ENCODE results near the gene BMF. TPM values are rescaled to one million over a fixed set of nuclear protein-coding genes. Genes with fewer than 3 reads are reported as not detected.
"Not testable (repeated sequence)": the region's sequence is repeated elsewhere in the genome, so short reads cannot be mapped to it uniquely, and the experiment has no call there.

The BMF gene
- total and polyA plus RNA-seq, 2 donors (not counting 3 experiments of a cell fraction or from before 2014, with no cell fraction given), result 8.6 to 9.8 TPM

DNA sequence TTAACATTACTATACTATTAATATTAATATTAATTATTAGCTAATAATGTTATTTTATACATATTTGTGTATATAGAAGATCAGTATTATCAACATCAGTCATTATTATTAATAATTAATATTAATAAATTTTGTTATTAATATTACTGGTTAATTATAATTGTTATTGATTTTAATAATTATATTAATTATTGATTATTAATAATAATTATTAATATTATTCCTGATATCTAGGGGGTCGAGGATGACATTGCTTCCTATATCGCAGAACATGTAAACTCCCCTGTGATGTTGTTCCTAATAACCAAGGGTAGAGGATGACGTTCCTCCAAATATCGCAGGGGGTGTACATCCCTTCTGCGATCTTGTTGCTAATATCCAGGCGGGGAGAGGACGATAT, 17.3 kb upstream of the BMF start:
- H3K4me1 ChIP-seq (ENCODE audit: control insufficient read depth, extremely low read depth, insufficient read depth, low read length), result no peaks in the 10 kb centered on the region
- H3K4me2 ChIP-seq (ENCODE audit: insufficient read depth, low read length), result no peak overlapping the region
- no peak overlapping the region for H3K9ac ChIP-seq (replicated peaks; ENCODE audit: extremely low read depth, insufficient read depth, low read length)
- CTCF ChIA-PET, result interaction anchor here (1.0 kb wide), 1 partner anchor 78 kb away, joined by 3 read pairs; no protein-coding TSS in a partner anchor
- no peaks in the 10 kb centered on the region for H4K20me1 ChIP-seq (replicated peaks; ENCODE audit: control insufficient read depth, extremely low read depth, insufficient read depth, low read length)
- BruUV-seq (replicated peaks), result no TSS peak
- POLR2A ChIA-PET, result no interaction called here
- peaks cover 5 to 9% of the 10 kb centered on the region in 2 experiments for H3K27me3 ChIP-seq (ENCODE audit: control insufficient read depth in 2 of 2, insufficient read depth in 2 of 2, low read length in 2 of 2)
- H3K9me1 ChIP-seq (replicated peaks; ENCODE audit: control insufficient read depth, extremely low read depth, insufficient read depth, low read length), result no peaks in the 10 kb centered on the region
- TF ChIP-seq FOS (IDR thresholded peaks at IDR 0.05; ENCODE audit: borderline replicate concordance, insufficient read depth, low read length) (no peak), GATA2 (IDR thresholded peaks at IDR 0.05; ENCODE audit: insufficient read depth, insufficient read length, low read depth, low read length) (no peak), MYC (IDR thresholded peaks at IDR 0.05; ENCODE audit: low read depth, low read length) (no peak), EZH2 (IDR thresholded peaks at IDR 0.05; ENCODE audit: borderline replicate concordance, low read depth, low read length, severe bottlenecking) (no peak), JUN (IDR thresholded peaks at IDR 0.05; ENCODE audit: borderline replicate concordance, insufficient read depth, insufficient read length, low read depth) (no peak), POLR2AphosphoS5 (IDR thresholded peaks at IDR 0.05; ENCODE audit: insufficient read depth, low read depth, low read length) (no peak), POLR2A (IDR thresholded peaks at IDR 0.05; ENCODE audit: low read depth, low read length) (no peak)
- TF ChIP-seq, protein P1, sequence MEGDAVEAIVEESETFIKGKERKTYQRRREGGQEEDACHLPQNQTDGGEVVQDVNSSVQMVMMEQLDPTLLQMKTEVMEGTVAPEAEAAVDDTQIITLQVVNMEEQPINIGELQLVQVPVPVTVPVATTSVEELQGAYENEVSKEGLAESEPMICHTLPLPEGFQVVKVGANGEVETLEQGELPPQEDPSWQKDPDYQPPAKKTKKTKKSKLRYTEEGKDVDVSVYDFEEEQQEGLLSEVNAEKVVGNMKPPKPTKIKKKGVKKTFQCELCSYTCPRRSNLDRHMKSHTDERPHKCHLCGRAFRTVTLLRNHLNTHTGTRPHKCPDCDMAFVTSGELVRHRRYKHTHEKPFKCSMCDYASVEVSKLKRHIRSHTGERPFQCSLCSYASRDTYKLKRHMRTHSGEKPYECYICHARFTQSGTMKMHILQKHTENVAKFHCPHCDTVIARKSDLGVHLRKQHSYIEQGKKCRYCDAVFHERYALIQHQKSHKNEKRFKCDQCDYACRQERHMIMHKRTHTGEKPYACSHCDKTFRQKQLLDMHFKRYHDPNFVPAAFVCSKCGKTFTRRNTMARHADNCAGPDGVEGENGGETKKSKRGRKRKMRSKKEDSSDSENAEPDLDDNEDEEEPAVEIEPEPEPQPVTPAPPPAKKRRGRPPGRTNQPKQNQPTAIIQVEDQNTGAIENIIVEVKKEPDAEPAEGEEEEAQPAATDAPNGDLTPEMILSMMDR (IDR thresholded peaks at IDR 0.05; ENCODE audit: extremely low read depth in 1 of 2, insufficient read depth in 1 of 2, low read depth in 1 of 2, low read length in 2 of 2), result no peak
- TF ChIP-seq, protein P2, sequence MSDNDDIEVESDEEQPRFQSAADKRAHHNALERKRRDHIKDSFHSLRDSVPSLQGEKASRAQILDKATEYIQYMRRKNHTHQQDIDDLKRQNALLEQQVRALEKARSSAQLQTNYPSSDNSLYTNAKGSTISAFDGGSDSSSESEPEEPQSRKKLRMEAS (IDR thresholded peaks at IDR 0.05; ENCODE audit: insufficient read depth, insufficient read length), result no peak
- intact Hi-C loops (cut with micrococcal nuclease) (no loop called here), dilution Hi-C loops (cut with MboI; ENCODE audit: extremely low pct_ligation_motif_present, low sequenced_read_pairs) (no loop called here)
- DNase-seq (ENCODE audit: low read depth, low spot score) (no peak), FAIRE-seq (no peak)
- no peaks in the 10 kb centered on the region for H3K9me3 ChIP-seq (replicated peaks; ENCODE audit: control insufficient read depth, insufficient read depth, low read length)
- no peak overlapping the region for H3K27ac ChIP-seq (ENCODE audit: insufficient read depth, low read depth, low read length)
- no peaks in the 10 kb centered on the region for H3K36me3 ChIP-seq (ENCODE audit: control insufficient read depth in 2 of 2, extremely low read depth in 1 of 2, insufficient read depth in 2 of 2, low read length in 2 of 2)
- H3K4me3 ChIP-seq (replicated peaks in 1 of 3; ENCODE audit: insufficient read depth in 1 of 3, low read depth in 1 of 3, low read length in 3 of 3), result no peak overlapping the region
- no peaks in the 10 kb centered on the region for H3K79me2 ChIP-seq (ENCODE audit: control insufficient read depth, insufficient read depth, low read length)
- no peak overlapping the region for H2AFZ ChIP-seq (ENCODE audit: low read depth, low read length)

DNA sequence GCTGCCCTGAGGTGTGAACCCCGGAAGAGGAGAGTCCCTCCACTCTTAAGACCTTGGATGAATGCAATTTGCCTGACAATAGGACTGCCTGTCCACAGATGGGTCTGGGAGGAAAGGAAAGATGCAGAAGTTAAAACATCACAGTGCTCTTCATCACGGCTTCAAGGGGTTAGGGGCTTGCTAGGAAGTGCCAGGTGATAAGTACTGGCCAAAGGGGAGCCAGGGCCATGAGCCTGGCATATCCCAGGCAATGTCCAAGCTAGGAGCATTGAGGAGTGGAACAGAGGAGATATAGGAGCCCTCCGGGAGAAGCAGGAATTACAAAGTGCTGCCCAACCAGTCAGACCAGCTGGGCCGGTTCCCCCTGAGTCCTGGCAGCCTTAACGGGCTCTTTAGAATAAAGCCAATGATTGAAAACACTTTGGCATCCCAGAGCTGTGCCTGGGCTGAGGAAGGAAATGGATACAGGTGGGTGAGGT, 16.2 kb upstream of the BMF start:
- H3K9me1 ChIP-seq (replicated peaks; ENCODE audit: control insufficient read depth, extremely low read depth, insufficient read depth, low read length); CTCF ChIA-PET; H3K79me2 ChIP-seq (ENCODE audit: control insufficient read depth, insufficient read depth, low read length); POLR2A ChIA-PET; H3K27ac ChIP-seq (ENCODE audit: insufficient read depth, low read depth, low read length); H4K20me1 ChIP-seq (replicated peaks; ENCODE audit: control insufficient read depth, extremely low read depth, insufficient read depth, low read length); intact Hi-C loops (cut with micrococcal nuclease); FAIRE-seq; BruUV-seq (replicated peaks); H3K4me1 ChIP-seq (ENCODE audit: control insufficient read depth, extremely low read depth, insufficient read depth, low read length); H3K36me3 ChIP-seq (ENCODE audit: control insufficient read depth in 2 of 2, extremely low read depth in 1 of 2, insufficient read depth in 2 of 2, low read length in 2 of 2); H3K4me3 ChIP-seq (replicated peaks in 1 of 3; ENCODE audit: insufficient read depth in 1 of 3, low read depth in 1 of 3, low read length in 3 of 3); H3K4me2 ChIP-seq (ENCODE audit: insufficient read depth, low read length); DNase-seq (ENCODE audit: low read depth, low spot score); dilution Hi-C loops (cut with MboI; ENCODE audit: extremely low pct_ligation_motif_present, low sequenced_read_pairs); H3K9ac ChIP-seq (replicated peaks; ENCODE audit: extremely low read depth, insufficient read depth, low read length); H2AFZ ChIP-seq (ENCODE audit: low read depth, low read length); H3K9me3 ChIP-seq (replicated peaks; ENCODE audit: control insufficient read depth, insufficient read depth, low read length): not testable (repeated sequence)
- H3K27me3 ChIP-seq (ENCODE audit: control insufficient read depth in 2 of 2, insufficient read depth in 2 of 2, low read length in 2 of 2), result peaks cover 5 to 13% of the 10 kb centered on the region in 2 experiments

DNA sequence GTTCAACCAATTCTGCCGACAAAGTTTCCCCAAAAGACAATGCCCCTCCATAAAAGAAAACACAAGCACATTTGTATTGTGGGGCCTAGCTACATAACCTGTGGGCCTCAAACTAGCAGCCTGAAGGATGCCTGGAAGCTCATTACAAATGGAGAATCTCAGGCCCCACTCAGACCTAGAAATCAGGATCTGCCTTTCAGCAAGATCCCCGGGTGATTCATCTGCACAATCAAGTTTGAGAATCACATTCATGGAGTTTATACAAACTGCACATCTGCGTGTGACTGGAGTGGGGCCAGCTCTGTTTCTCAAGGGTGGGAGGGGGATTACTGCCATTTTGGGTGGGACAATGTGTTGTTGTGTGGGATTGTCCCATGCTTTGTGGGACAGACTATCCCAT, 15.7 kb upstream of the BMF start:
- H3K9me3 ChIP-seq (replicated peaks; ENCODE audit: control insufficient read depth, insufficient read depth, low read length); POLR2A ChIA-PET; H3K4me2 ChIP-seq (ENCODE audit: insufficient read depth, low read length); H2AFZ ChIP-seq (ENCODE audit: low read depth, low read length); H4K20me1 ChIP-seq (replicated peaks; ENCODE audit: control insufficient read depth, extremely low read depth, insufficient read depth, low read length); H3K36me3 ChIP-seq (ENCODE audit: control insufficient read depth in 2 of 2, extremely low read depth in 1 of 2, insufficient read depth in 2 of 2, low read length in 2 of 2); H3K79me2 ChIP-seq (ENCODE audit: control insufficient read depth, insufficient read depth, low read length); H3K4me3 ChIP-seq (replicated peaks in 1 of 3; ENCODE audit: insufficient read depth in 1 of 3, low read depth in 1 of 3, low read length in 3 of 3); dilution Hi-C loops (cut with MboI; ENCODE audit: extremely low pct_ligation_motif_present, low sequenced_read_pairs); intact Hi-C loops (cut with micrococcal nuclease); H3K9me1 ChIP-seq (replicated peaks; ENCODE audit: control insufficient read depth, extremely low read depth, insufficient read depth, low read length); H3K27ac ChIP-seq (ENCODE audit: insufficient read depth, low read depth, low read length); H3K9ac ChIP-seq (replicated peaks; ENCODE audit: extremely low read depth, insufficient read depth, low read length); FAIRE-seq; BruUV-seq (replicated peaks); DNase-seq (ENCODE audit: low read depth, low spot score); H3K4me1 ChIP-seq (ENCODE audit: control insufficient read depth, extremely low read depth, insufficient read depth, low read length): not testable (repeated sequence)
- H3K27me3 ChIP-seq (ENCODE audit: control insufficient read depth in 2 of 2, insufficient read depth in 2 of 2, low read length in 2 of 2), result peaks cover 5 to 13% of the 10 kb centered on the region in 2 experiments
- CTCF ChIA-PET, result interaction anchor here (1.4 to 1.7 kb wide), 3 partner anchors 10 to 79 kb away, joined by 3 to 4 read pairs (median 4); no protein-coding TSS in a partner anchor

Data from endothelial cell of umbilical vein (primary cell).